ENCODE measurements around the gene ARL5A.

Gene ARL5A

GRCh38 chr2:151840216-151841046, 12.2 kb upstream of the ARL5A start:
- no peak for DNase-seq (ENCODE audit: low read depth)

- DNase-seq (ENCODE audit: low read depth): no peak
These were observed 9.7 kb upstream of the ARL5A start for GRCh38 chr2:151837926-151838325.

GRCh38 chr2:151833984-151834383, 5.8 kb upstream of the ARL5A start:
- no peak for DNase-seq (ENCODE audit: low read depth)

GRCh38 chr2:151830961-151831360, 2.7 kb upstream of the ARL5A start:
- DNase-seq (ENCODE audit: low read depth): no peak

- DNase-seq (ENCODE audit: low read depth): no peak
These were observed 686 bp upstream of the ARL5A start for GRCh38 chr2:151828890-151829324.

- DNase-seq (ENCODE audit: low read depth): peak; percentile 39
These were observed 568 bp downstream of the ARL5A start for GRCh38 chr2:151827564-151828142.

- peak; percentile 12 for DNase-seq (ENCODE audit: low read depth)
These were observed 1.5 kb downstream of the ARL5A start for GRCh38 chr2:151826737-151827157.

- peak; percentile 6 for DNase-seq (ENCODE audit: low read depth)
These were observed 3.3 kb downstream of the ARL5A start for GRCh38 chr2:151824886-151825285.

- no peak for DNase-seq (ENCODE audit: low read depth)
These were observed 4.6 kb downstream of the ARL5A start for GRCh38 chr2:151823651-151824050.

- DNase-seq (ENCODE audit: low read depth): no peak
These were observed 8.3 kb downstream of the ARL5A start for GRCh38 chr2:151819920-151820319.

- no peak for DNase-seq (ENCODE audit: low read depth)
These were observed 10.3 kb downstream of the ARL5A start for GRCh38 chr2:151817929-151818328.

- DNase-seq (ENCODE audit: low read depth): no peak
These were observed 11.4 kb downstream of the ARL5A start for GRCh38 chr2:151816843-151817242.

- DNase-seq (ENCODE audit: low read depth): no peak
These were observed 12.3 kb downstream of the ARL5A start for GRCh38 chr2:151815821-151816489.

GRCh38 chr2:151810489-151810888, 17.7 kb downstream of the ARL5A start:
- no peak for DNase-seq (ENCODE audit: low read depth)

- no peak for DNase-seq (ENCODE audit: low read depth)
These were observed 19.2 kb downstream of the ARL5A start for GRCh38 chr2:151809073-151809383.

GRCh38 chr2:151808258-151809072, 19.8 kb downstream of the ARL5A start:
- DNase-seq (ENCODE audit: low read depth): peak; percentile 47

GRCh38 chr2:151805961-151806360, 22.3 kb downstream of the ARL5A start:
- DNase-seq (ENCODE audit: low read depth): no peak

- DNase-seq (ENCODE audit: low read depth): no peak
These were observed 22.9 kb downstream of the ARL5A start for GRCh38 chr2:151805343-151805742.

- no peak for DNase-seq (ENCODE audit: low read depth)
These were observed 24.4 kb downstream of the ARL5A start for GRCh38 chr2:151803811-151804210.

- no peak for DNase-seq (ENCODE audit: low read depth)
These were observed 25.9 kb downstream of the ARL5A start for GRCh38 chr2:151802315-151802714.

- DNase-seq (ENCODE audit: low read depth): no peak
These were observed 28.3 kb downstream of the ARL5A start for GRCh38 chr2:151799886-151800292.

- DNase-seq (ENCODE audit: low read depth): no peak
These were observed 31.4 kb downstream of the ARL5A start for GRCh38 chr2:151796774-151797173.
